ENCODE measurements around the gene KIAA2012.

Gene KIAA2012

GRCh38 chr2:202042444-202042843 lies 30.6 kb upstream of the KIAA2012 start:
- Histone ChIP-seq H3K27ac (ENCODE audit: poor library complexity, severe bottlenecking) (no peak overlapping the region), H3K9me3 (ENCODE audit: severe bottlenecking) (no peaks in the 10 kb centered on the region), H3K4me1 (ENCODE audit: insufficient read depth, poor library complexity, severe bottlenecking) (no peaks in the 10 kb centered on the region), H3K36me3 (ENCODE audit: low read depth) (no peaks in the 10 kb centered on the region), H3K27me3 (ENCODE audit: insufficient read depth, poor library complexity, severe bottlenecking) (no peaks in the 10 kb centered on the region), H3K4me3 (ENCODE audit: severe bottlenecking) (no peak overlapping the region)
- no peak for TF ChIP-seq CTCF (IDR thresholded peaks at IDR 0.05; ENCODE audit: poor library complexity, severe bottlenecking)
- ATAC-seq (ENCODE audit: low read depth) (no peak), DNase-seq (ENCODE audit: low spot score) (no peak)

- Histone ChIP-seq H3K27ac (ENCODE audit: poor library complexity, severe bottlenecking) (no peak overlapping the region), H3K36me3 (ENCODE audit: low read depth) (no peaks in the 10 kb centered on the region), H3K4me3 (ENCODE audit: severe bottlenecking) (no peak overlapping the region), H3K4me1 (ENCODE audit: insufficient read depth, poor library complexity, severe bottlenecking) (no peaks in the 10 kb centered on the region), H3K27me3 (ENCODE audit: insufficient read depth, poor library complexity, severe bottlenecking) (no peaks in the 10 kb centered on the region), H3K9me3 (ENCODE audit: severe bottlenecking) (no peaks in the 10 kb centered on the region)
- no peak for DNase-seq (ENCODE audit: low spot score)
- no peak for TF ChIP-seq CTCF (IDR thresholded peaks at IDR 0.05; ENCODE audit: poor library complexity, severe bottlenecking)
- no peak; the same call in 2 of the 3 replicates for ATAC-seq (ENCODE audit: low read depth)
Observed at GRCh38 chr2:202043475-202043874, 29.6 kb upstream of the KIAA2012 start.

- no peak for DNase-seq (ENCODE audit: low spot score)
- Histone ChIP-seq H3K27me3 (ENCODE audit: insufficient read depth, poor library complexity, severe bottlenecking) (no peaks in the 10 kb centered on the region), H3K27ac (ENCODE audit: poor library complexity, severe bottlenecking) (no peak overlapping the region), H3K4me1 (ENCODE audit: insufficient read depth, poor library complexity, severe bottlenecking) (no peaks in the 10 kb centered on the region), H3K4me3 (ENCODE audit: severe bottlenecking) (no peak overlapping the region), H3K36me3 (ENCODE audit: low read depth) (no peaks in the 10 kb centered on the region), H3K9me3 (ENCODE audit: severe bottlenecking) (no peaks in the 10 kb centered on the region)
- no peak for ATAC-seq (ENCODE audit: low read depth)
- no peak for TF ChIP-seq CTCF (IDR thresholded peaks at IDR 0.05; ENCODE audit: poor library complexity, severe bottlenecking)
Observed at GRCh38 chr2:202044777-202045176, 28.3 kb upstream of the KIAA2012 start.

- no peak overlapping the region for H3K4me3 ChIP-seq (ENCODE audit: severe bottlenecking)
- DNase-seq (ENCODE audit: low spot score) = no peak
- H3K4me1 ChIP-seq (ENCODE audit: insufficient read depth, poor library complexity, severe bottlenecking) = no peaks in the 10 kb centered on the region
- no peak overlapping the region for H3K27ac ChIP-seq (ENCODE audit: poor library complexity, severe bottlenecking)
- no peaks in the 10 kb centered on the region for H3K27me3 ChIP-seq (ENCODE audit: insufficient read depth, poor library complexity, severe bottlenecking)
- no peaks in the 10 kb centered on the region for H3K36me3 ChIP-seq (ENCODE audit: low read depth)
- no peak for ATAC-seq (ENCODE audit: low read depth)
- H3K9me3 ChIP-seq (ENCODE audit: severe bottlenecking) = no peaks in the 10 kb centered on the region
- TF ChIP-seq CTCF (IDR thresholded peaks at IDR 0.05; ENCODE audit: poor library complexity, severe bottlenecking) = no peak
Observed at GRCh38 chr2:202046572-202046971, 26.5 kb upstream of the KIAA2012 start.

GRCh38 chr2:202049092-202049728 lies 23.8 kb upstream of the KIAA2012 start:
- no peak overlapping the region for H3K27ac ChIP-seq (ENCODE audit: poor library complexity, severe bottlenecking)
- DNase-seq (ENCODE audit: low spot score) (no peak), ATAC-seq (ENCODE audit: low read depth) (no peak)
- H3K9me3 ChIP-seq (ENCODE audit: severe bottlenecking) = no peaks in the 10 kb centered on the region
- H3K4me1 ChIP-seq (ENCODE audit: insufficient read depth, poor library complexity, severe bottlenecking) = no peaks in the 10 kb centered on the region
- no peaks in the 10 kb centered on the region for H3K27me3 ChIP-seq (ENCODE audit: insufficient read depth, poor library complexity, severe bottlenecking)
- H3K4me3 ChIP-seq (ENCODE audit: severe bottlenecking) = no peak overlapping the region
- no peak for TF ChIP-seq CTCF (IDR thresholded peaks at IDR 0.05; ENCODE audit: poor library complexity, severe bottlenecking)
- H3K36me3 ChIP-seq (ENCODE audit: low read depth) = no peaks in the 10 kb centered on the region

Measured in RWPE2 (cell line).